Measurements from ENCODE around the gene DUSP2.
"Not testable (repeated sequence)": the region's sequence is repeated elsewhere in the genome, so short reads cannot be mapped to it uniquely, and the experiment has no call there.

DUSP2 gene

GRCh38 chr2:96161898-96162297, 16.7 kb upstream of the DUSP2 start:
- DNase-seq: no peak

GRCh38 chr2:96160366-96160765, 15.1 kb upstream of the DUSP2 start:
- DNase-seq: not testable (repeated sequence)

GRCh38 chr2:96159084-96159830, 14.0 kb upstream of the DUSP2 start:
- no peak for DNase-seq

GRCh38 chr2:96158554-96158940, 13.3 kb upstream of the DUSP2 start:
- no peak for DNase-seq

GRCh38 chr2:96157649-96158553, 12.7 kb upstream of the DUSP2 start:
- DNase-seq: no peak

- DNase-seq: no peak
Observed at GRCh38 chr2:96156926-96157648, 11.8 kb upstream of the DUSP2 start.

GRCh38 chr2:96156011-96156820, 11.0 kb upstream of the DUSP2 start:
- no peak for DNase-seq

GRCh38 chr2:96154506-96155380, 9.5 kb upstream of the DUSP2 start:
- DNase-seq: no peak

- no peak for DNase-seq
Observed at GRCh38 chr2:96153991-96154431, 8.8 kb upstream of the DUSP2 start.

- DNase-seq: no peak
Observed at GRCh38 chr2:96153291-96153713, 8.1 kb upstream of the DUSP2 start.

GRCh38 chr2:96152304-96153161, 7.3 kb upstream of the DUSP2 start:
- DNase-seq: no peak

- no peak for DNase-seq
Observed at GRCh38 chr2:96151595-96152303, 6.5 kb upstream of the DUSP2 start.

GRCh38 chr2:96150791-96151594, 5.8 kb upstream of the DUSP2 start:
- DNase-seq: no peak

GRCh38 chr2:96150007-96150640, 4.9 kb upstream of the DUSP2 start:
- DNase-seq: no peak

GRCh38 chr2:96148410-96149217, 3.4 kb upstream of the DUSP2 start:
- peak; percentile 92 for DNase-seq

- DNase-seq: no peak
Observed at GRCh38 chr2:96147593-96148201, 2.5 kb upstream of the DUSP2 start.
